H7 (cell line): ENCODE data around the gene STX8. TPM values are rescaled to one million over a fixed set of nuclear protein-coding genes. Genes with fewer than 3 reads are reported as not detected.

Source experiments
- DNase-seq: peaks from one replicate; pipeline ENCODE4 v3.0.0; 2012
- H3K27me3 ChIP-seq: 2 replicates; pipeline ENCODE4 v1.6.0; 2011; ENCODE audit warnings: mild to moderate bottlenecking, low read length; ENCODE audit not compliant: control insufficient read depth, insufficient read depth
- H3K36me3 ChIP-seq: replicated peaks from 2 replicates; pipeline ENCODE4 v1.5.1; 2011; ENCODE audit warnings: low read length; ENCODE audit not compliant: control insufficient read depth, insufficient read depth
- H3K4me3 ChIP-seq: 2 replicates; pipeline ENCODE4 v1.5.1; 2011; ENCODE audit warnings: low read depth, mild to moderate bottlenecking, control low read depth, low read length, moderate library complexity; ENCODE audit not compliant: insufficient read depth
- total RNA-seq: library from RNA; depleted of rRNA; stranded (reverse); fragments of >200 nt; shearing (Covaris generic); gene quantifications from 2 replicates; pipeline ENCODE4 v1.2.3, GENCODE V29; 2014

The STX8 gene
- total RNA-seq, 1 experiment from 2014 or later: 51.8 TPM

DNA sequence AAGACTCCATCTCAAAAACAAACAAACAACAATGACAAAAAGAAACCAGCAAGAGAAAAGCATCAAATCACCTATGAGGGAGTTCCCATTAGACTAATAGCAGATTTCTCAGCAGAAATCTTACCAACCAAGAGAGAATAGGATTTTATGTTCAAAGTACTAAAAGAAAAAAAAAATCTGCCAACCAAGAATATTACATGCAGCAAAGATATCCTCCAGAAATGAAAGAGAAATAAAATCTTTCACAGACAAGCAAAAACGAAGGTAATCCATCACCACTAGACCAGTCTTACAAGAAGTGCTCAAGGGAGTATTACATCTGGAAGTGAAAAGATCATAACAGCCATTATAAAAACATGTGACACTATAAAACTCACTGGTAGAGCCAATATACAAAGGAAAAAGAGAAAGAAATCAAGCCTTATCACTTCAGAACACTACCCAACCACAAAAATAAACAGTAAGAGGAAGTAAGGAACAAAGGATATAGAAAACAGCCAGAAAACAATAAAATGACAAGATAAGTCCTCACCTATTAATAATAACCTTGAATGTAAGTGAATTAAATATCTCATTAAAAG lies 66.3 kb downstream of the STX8 start:
- DNase-seq: no peak
- Histone ChIP-seq H3K4me3 (no peak overlapping the region), H3K36me3 (no peaks in the 10 kb centered on the region), H3K27me3 (no peaks in the 10 kb centered on the region)

GRCh38 chr17:9499041-9499440 lies 76.6 kb downstream of the STX8 start:
- Histone ChIP-seq H3K27me3 (no peaks in the 10 kb centered on the region), H3K36me3 (no peaks in the 10 kb centered on the region), H3K4me3 (no peak overlapping the region)
- DNase-seq: no peak

DNA sequence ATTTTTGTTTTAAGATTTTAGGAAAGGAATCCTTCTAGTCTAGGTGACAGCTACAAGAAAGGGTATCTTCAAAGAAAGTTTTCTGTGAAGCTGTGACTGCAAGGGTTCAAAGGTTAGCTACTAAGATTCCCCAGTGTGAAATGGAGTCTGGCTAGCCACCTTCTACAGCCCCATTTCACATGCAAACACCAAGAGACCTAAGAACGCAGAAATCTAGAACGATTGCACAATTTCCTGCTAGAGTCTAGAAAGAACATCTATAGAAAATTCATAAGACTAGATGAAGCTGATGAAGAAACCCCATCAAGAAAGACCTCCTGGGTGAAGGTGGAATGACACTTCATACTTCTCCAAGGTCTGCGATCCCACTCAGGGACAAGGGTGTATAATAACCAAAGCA lies 77.1 kb downstream of the STX8 start:
- no peak for DNase-seq
- no peaks in the 10 kb centered on the region for H3K27me3 ChIP-seq
- H3K4me3 ChIP-seq: no peak overlapping the region
- H3K36me3 ChIP-seq: no peaks in the 10 kb centered on the region

GRCh38 chr17:9488556-9488955 lies 87.1 kb downstream of the STX8 start:
- Histone ChIP-seq H3K4me3 (no peak overlapping the region), H3K27me3 (no peaks in the 10 kb centered on the region), H3K36me3 (no peaks in the 10 kb centered on the region)
- DNase-seq: no peak

DNA sequence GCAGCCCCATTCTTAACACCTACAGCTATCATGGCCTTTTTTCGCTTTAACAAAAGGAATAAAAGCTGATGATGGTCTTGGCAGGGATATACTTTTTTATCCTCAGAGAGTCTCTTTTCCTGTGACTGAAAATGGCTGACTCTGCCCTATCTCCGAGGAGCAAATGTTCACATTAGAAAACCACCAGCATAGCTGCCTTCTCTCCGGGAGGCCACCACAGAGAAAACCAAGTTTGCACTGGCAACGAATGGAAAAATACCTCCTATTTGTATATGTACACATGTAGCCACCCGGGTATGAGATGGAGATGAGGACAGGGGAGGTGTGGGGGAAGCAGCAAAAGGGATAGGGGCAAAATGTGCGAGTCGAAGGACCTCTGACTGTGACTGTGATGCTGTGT lies 88.2 kb downstream of the STX8 start:
- H3K27me3 ChIP-seq: no peaks in the 10 kb centered on the region
- no peaks in the 10 kb centered on the region for H3K36me3 ChIP-seq
- DNase-seq: no peak
- H3K4me3 ChIP-seq: no peak overlapping the region

- Histone ChIP-seq H3K27me3 (no peaks in the 10 kb centered on the region), H3K36me3 (no peaks in the 10 kb centered on the region), H3K4me3 (no peak overlapping the region)
- DNase-seq: no peak
These were observed 90.8 kb downstream of the STX8 start for GRCh38 chr17:9484789-9485188.

- no peaks in the 10 kb centered on the region for H3K36me3 ChIP-seq
- no peaks in the 10 kb centered on the region for H3K27me3 ChIP-seq
- no peak overlapping the region for H3K4me3 ChIP-seq
- no peak for DNase-seq
These were observed 95.7 kb downstream of the STX8 start for GRCh38 chr17:9479964-9480363.

- H3K27me3 ChIP-seq: no peaks in the 10 kb centered on the region
- no peaks in the 10 kb centered on the region for H3K36me3 ChIP-seq
- no peak overlapping the region for H3K4me3 ChIP-seq
- DNase-seq: no peak
These were observed 96.7 kb downstream of the STX8 start for GRCh38 chr17:9478889-9479288.

DNA sequence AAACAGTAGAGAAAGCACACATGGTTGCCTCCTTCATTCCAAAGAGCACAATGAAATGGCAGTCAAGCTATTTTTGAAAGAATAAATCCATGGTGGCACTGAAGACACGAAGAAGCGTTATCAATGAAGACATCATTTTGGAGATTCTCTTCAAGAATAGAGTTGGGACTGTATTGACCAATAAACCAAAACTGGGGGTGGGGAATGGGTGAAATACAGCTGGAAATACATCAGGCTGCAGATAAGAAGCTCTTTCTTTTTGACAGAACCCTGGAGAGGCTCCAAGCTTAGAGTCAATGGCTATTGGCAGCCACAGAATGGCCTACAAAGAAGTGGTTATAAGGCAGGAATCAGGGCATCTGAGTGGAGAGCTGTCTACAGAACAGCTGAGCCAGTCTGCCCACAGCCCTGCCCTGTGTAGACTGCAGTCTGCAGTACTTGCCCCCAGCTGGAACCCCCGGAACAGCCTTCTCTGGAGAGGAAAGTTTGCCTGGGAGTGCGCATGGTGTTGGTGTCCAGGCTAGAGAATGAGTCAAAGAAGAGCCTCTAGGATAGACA lies 100.4 kb downstream of the STX8 start:
- no peaks in the 10 kb centered on the region for H3K36me3 ChIP-seq
- DNase-seq: no peak
- no peak overlapping the region for H3K4me3 ChIP-seq
- no peaks in the 10 kb centered on the region for H3K27me3 ChIP-seq

- no peaks in the 10 kb centered on the region for H3K27me3 ChIP-seq
- no peak for DNase-seq
- H3K36me3 ChIP-seq: no peaks in the 10 kb centered on the region
- no peak overlapping the region for H3K4me3 ChIP-seq
These were observed 101.9 kb downstream of the STX8 start for GRCh38 chr17:9473711-9474110.

DNA sequence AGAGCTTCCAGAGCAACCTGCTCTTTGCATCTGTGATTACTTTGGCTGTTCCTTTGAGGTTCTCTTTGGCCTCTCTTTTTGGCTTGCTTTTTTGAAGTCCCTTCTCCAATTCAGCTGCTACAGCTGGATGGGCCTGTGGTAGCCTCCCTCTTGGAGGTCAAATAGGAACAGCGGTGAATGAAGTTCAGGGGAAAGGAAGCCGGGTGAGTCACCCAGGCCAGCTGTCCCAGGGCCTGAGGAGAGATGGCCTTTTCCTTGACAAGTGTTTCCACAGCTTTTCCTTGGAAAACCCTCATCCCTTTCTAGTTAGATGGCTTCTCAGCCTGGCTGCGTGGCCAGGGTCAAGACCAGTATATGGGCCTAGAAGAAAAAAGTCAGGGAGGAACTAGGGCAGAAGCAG lies 103.1 kb downstream of the STX8 start:
- no peak for DNase-seq
- H3K4me3 ChIP-seq: no peak overlapping the region
- H3K27me3 ChIP-seq: no peaks in the 10 kb centered on the region
- no peaks in the 10 kb centered on the region for H3K36me3 ChIP-seq

- no peak for DNase-seq
- no peak overlapping the region for H3K4me3 ChIP-seq
- H3K36me3 ChIP-seq: no peaks in the 10 kb centered on the region
- no peaks in the 10 kb centered on the region for H3K27me3 ChIP-seq
These were observed 103.5 kb downstream of the STX8 start for GRCh38 chr17:9472094-9472493.

- Histone ChIP-seq H3K27me3 (no peaks in the 10 kb centered on the region), H3K4me3 (no peak overlapping the region), H3K36me3 (no peaks in the 10 kb centered on the region)
- DNase-seq: no peak
These were observed 105.4 kb downstream of the STX8 start for GRCh38 chr17:9470171-9470570.

GRCh38 chr17:9468937-9469336 lies 106.7 kb downstream of the STX8 start:
- no peak overlapping the region for H3K4me3 ChIP-seq
- H3K36me3 ChIP-seq: no peaks in the 10 kb centered on the region
- no peaks in the 10 kb centered on the region for H3K27me3 ChIP-seq
- no peak for DNase-seq

GRCh38 chr17:9468532-9468931 lies 107.1 kb downstream of the STX8 start:
- Histone ChIP-seq H3K27me3 (no peaks in the 10 kb centered on the region), H3K4me3 (no peak overlapping the region), H3K36me3 (no peaks in the 10 kb centered on the region)
- no peak for DNase-seq

GRCh38 chr17:9467518-9467917 lies 108.1 kb downstream of the STX8 start:
- Histone ChIP-seq H3K27me3 (no peaks in the 10 kb centered on the region), H3K4me3 (no peak overlapping the region), H3K36me3 (no peaks in the 10 kb centered on the region)
- DNase-seq: peak; percentile 71
